ENCODE data around the gene MAPKAP1. TPM values are rescaled to one million over a fixed set of nuclear protein-coding genes. Genes with fewer than 3 reads are reported as not detected.

MAPKAP1 gene
- total and polyA plus RNA-seq, 2 experiments from 2014 or later: 68.4 to 98.5 TPM

GRCh38 chr9:125755340-125755739 lies 48.3 kb upstream of the MAPKAP1 start:
- peaks cover 96% of the 10 kb centered on the region for H3K4me1 ChIP-seq (ENCODE audit: insufficient read depth)
- Mint-ChIP-seq H3K27me3 (ENCODE audit: insufficient read depth, low read depth, poor library complexity) (peaks cover 8% of the 10 kb centered on the region), H3K9me3 (no peaks in the 10 kb centered on the region), H3K4me3 (peak overlapping the region; percentile 58), H3K36me3 (ENCODE audit: low read depth) (peaks cover 3% of the 10 kb centered on the region; the same call in 1 of the 3 replicates), H3K4me1 (peaks cover 87% of the 10 kb centered on the region), H3K27ac (0 out of 2 replicates have a peak overlapping the region, but pooled peaks have one; percentile 75)
- H4K20me1 ChIP-seq (replicated peaks; ENCODE audit: insufficient read depth): 0 out of 2 replicates have a peak, but pooled peaks cover 3% of the 10 kb centered on the region
- H3K4me3 ChIP-seq: peak overlapping the region; percentile 19; the same call in 1 of the 2 replicates
- TF ChIP-seq POLR2AphosphoS5 (IDR thresholded peaks at IDR 0.05; ENCODE audit: low read depth): no peak
- peak; percentile 71; the same call in 1 of the 2 replicates for TF ChIP-seq NANOG (IDR thresholded peaks at IDR 0.05; ENCODE audit: borderline replicate concordance)
- H3K27ac ChIP-seq (ENCODE audit: low read depth): no peak overlapping the region
- no peaks in the 10 kb centered on the region for H3K27me3 ChIP-seq (ENCODE audit: insufficient read depth)
- H3F3A ChIP-seq (replicated peaks; ENCODE audit: low read depth): peaks cover 6% of the 10 kb centered on the region; the same call in 1 of the 2 replicates
- H3K79me2 ChIP-seq (replicated peaks; ENCODE audit: insufficient read depth): peaks cover 73% of the 10 kb centered on the region
- peak overlapping the region; percentile 59 for H3K4me2 ChIP-seq
- no peak overlapping the region for H2AFZ ChIP-seq
- DNase-seq (ENCODE audit: low spot score): peak; percentile 56
- no peaks in the 10 kb centered on the region for H3K36me3 ChIP-seq (ENCODE audit: insufficient read depth)
- ATAC-seq: peak; percentile 12; the same call in 1 of the 3 replicates
- H3K9me2 ChIP-seq (ENCODE audit: insufficient read depth): no peaks in the 10 kb centered on the region

- H3K4me3 ChIP-seq: no peak overlapping the region
- no peak overlapping the region for H2AFZ ChIP-seq
- ATAC-seq (no peak), DNase-seq (ENCODE audit: low spot score) (no peak)
- H3K79me2 ChIP-seq (replicated peaks; ENCODE audit: insufficient read depth): peaks cover 82% of the 10 kb centered on the region
- H3K4me1 Mint-ChIP-seq: peaks cover 87% of the 10 kb centered on the region
- no peaks in the 10 kb centered on the region for H3K36me3 ChIP-seq (ENCODE audit: insufficient read depth)
- no peaks in the 10 kb centered on the region; the same call in 1 of the 2 replicates for H3F3A ChIP-seq (replicated peaks; ENCODE audit: low read depth)
- peak overlapping the region; percentile 50; the same call in 1 of the 2 replicates for H3K27ac Mint-ChIP-seq
- H3K36me3 Mint-ChIP-seq (ENCODE audit: low read depth): peaks cover 7% of the 10 kb centered on the region; the same call in 2 of the 3 replicates
- H3K4me3 Mint-ChIP-seq: peak overlapping the region; percentile 30; the same call in 1 of the 3 replicates
- H3K27me3 Mint-ChIP-seq (ENCODE audit: insufficient read depth, low read depth, poor library complexity): peaks cover 5% of the 10 kb centered on the region
- 0 out of 2 replicates have a peak, but pooled peaks cover 3% of the 10 kb centered on the region for H4K20me1 ChIP-seq (replicated peaks; ENCODE audit: insufficient read depth)
- H3K4me2 ChIP-seq: peak overlapping the region; percentile 59
- H3K4me1 ChIP-seq (ENCODE audit: insufficient read depth): peaks cover 98% of the 10 kb centered on the region
- no peaks in the 10 kb centered on the region for H3K27me3 ChIP-seq (ENCODE audit: insufficient read depth)
- peak overlapping the region; percentile 12; the same call in 1 of the 2 replicates for H3K27ac ChIP-seq (ENCODE audit: low read depth)
- no peaks in the 10 kb centered on the region for H3K9me2 ChIP-seq (ENCODE audit: insufficient read depth)
- H3K9me3 Mint-ChIP-seq: no peaks in the 10 kb centered on the region
- TF ChIP-seq ZNF331 (CRISPR knock-in tag; IDR thresholded peaks at IDR 0.05; ENCODE audit: low read depth) (no peak), POLR2AphosphoS5 (IDR thresholded peaks at IDR 0.05; ENCODE audit: low read depth) (no peak), NANOG (IDR thresholded peaks at IDR 0.05; ENCODE audit: borderline replicate concordance) (no peak), EZH2phosphoT487 (IDR thresholded peaks at IDR 0.05; ENCODE audit: unreplicated experiment) (no peak), CREB1 (CRISPR knock-in tag; IDR thresholded peaks at IDR 0.05; ENCODE audit: low read depth) (no peak), JUNB (IDR thresholded peaks at IDR 0.05; ENCODE audit: unreplicated experiment) (no peak), CTCF (conservative IDR thresholded peaks at IDR 0.05; ENCODE audit: low read depth in 2 of 2) (no peak), REST (IDR thresholded peaks at IDR 0.05; ENCODE audit: unreplicated experiment) (no peak), EZH2 (IDR thresholded peaks at IDR 0.05; ENCODE audit: low read depth, unreplicated experiment) (no peak), ZNF114 (CRISPR knock-in tag; IDR thresholded peaks at IDR 0.05) (no peak)
Observed at GRCh38 chr9:125754096-125754495, 47.1 kb upstream of the MAPKAP1 start.

Data from GM23338 (cell line).